Fibroblast of mammary gland (primary cell): Measurements from ENCODE around the gene MED20.
"Not testable (repeated sequence)": the region's sequence is repeated elsewhere in the genome, so short reads cannot be mapped to it uniquely, and the experiment has no call there.

ENCODE experiments used
- DNase-seq: peaks from one replicate; pipeline ENCODE4 v3.0.0-alpha.2; 2010; ENCODE audit warnings: low read depth
- H3K4me3 ChIP-seq: 2 replicates; pipeline ENCODE4 v1.5.1; 2011; ENCODE audit warnings: low read depth, mild to moderate bottlenecking, low read length, moderate library complexity; ENCODE audit not compliant: control insufficient read depth
- CTCF ChIP-seq: conservative IDR thresholded peaks from 2 replicates; pipeline ENCODE4 v1.5.1; 2011; ENCODE audit warnings: low read depth, low read length, inconsistent platforms; ENCODE audit not compliant: control insufficient read depth, insufficient read depth

The MED20 gene

DNA sequence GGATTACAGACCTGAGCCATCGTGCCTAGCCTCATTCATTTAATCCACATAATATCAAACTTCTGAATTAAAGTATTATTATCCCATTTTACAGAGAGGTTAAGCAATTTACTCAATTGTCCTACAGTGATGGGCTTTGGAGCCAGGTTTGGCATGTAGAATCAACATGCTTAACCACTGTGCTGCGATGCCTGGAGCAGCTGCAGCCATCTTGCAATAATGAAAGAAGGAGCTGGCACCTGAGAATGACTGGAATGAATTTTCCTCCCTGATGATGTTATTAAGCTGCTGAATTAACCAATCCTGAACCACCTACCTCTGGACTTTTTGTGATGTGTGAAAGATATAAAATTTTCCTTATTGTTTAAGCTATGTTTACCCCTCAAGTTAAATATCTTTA lies 33.7 kb upstream of the MED20 start:
- TF ChIP-seq CTCF, result no peak
- H3K4me3 ChIP-seq, result no peak overlapping the region
- DNase-seq, result no peak

GRCh38 chr6:41947581-41948220 lies 26.8 kb upstream of the MED20 start:
- no peak for DNase-seq
- H3K4me3 ChIP-seq, result no peak overlapping the region
- no peak for TF ChIP-seq CTCF

DNA sequence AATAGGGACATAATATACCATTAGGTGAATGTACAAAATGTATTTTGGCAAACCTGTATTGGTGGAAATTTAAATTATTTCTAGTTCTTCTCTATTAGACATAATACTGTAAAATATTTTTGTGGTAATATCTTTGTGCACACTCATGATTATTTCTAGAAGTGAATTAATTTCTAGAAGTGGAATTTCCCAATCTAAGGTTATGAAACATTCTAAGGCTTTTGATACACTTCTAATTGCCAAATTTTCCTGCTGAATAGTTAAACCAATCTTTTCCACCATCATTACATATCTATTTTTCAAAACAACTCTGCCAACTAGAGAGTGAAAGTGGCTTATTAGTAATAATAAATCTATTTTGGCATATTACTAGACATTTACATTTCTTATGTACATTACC lies 22.5 kb upstream of the MED20 start:
- no peak for TF ChIP-seq CTCF
- no peak overlapping the region for H3K4me3 ChIP-seq
- DNase-seq, result no peak

- H3K4me3 ChIP-seq, DNase-seq: not testable (repeated sequence)
Measured at GRCh38 chr6:41942882-41943281, 21.9 kb upstream of the MED20 start.

- TF ChIP-seq CTCF, result no peak
- DNase-seq, result peak; percentile 92
- H3K4me3 ChIP-seq, result peak overlapping the region; percentile 57
Measured at GRCh38 chr6:41942067-41942851, 21.3 kb upstream of the MED20 start.

DNA sequence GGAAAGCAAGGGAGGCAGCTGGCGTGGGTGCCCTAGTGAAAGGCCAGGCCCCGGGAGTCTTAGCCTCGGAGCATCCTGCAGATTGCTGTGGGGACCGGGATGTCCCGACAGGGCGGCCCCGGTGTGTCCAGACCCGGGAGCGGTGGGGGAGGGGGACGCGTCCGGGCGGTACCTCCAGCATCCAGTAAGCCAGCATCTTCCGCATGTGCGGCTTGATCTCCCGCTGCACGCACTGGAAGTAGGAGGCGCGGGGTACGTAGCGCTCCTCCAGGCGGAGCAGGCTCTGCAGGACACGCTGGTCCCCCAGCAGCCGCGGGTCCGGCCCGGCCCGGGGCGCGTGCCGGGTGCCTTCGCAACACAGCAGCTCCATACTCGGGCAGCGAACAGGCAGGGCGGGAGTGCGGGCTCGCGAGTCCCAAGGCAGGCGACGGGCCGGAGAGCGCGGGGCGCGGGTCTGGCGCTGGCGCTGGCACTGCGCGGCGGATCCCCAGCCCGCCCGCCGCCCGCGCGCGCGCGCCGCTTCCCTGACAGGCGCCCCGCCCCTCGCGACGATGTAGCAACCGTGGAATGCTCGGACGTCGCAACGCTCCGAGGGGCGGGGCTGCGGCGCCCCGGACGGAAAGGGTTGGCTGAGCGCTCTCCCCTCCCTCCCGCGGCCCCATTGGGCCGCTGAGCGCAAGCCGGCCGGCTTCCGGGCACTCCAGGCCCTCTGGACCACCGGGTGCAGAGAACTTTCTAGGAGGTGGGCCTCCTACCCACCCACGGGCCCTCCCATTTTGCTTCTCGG lies 20.5 kb upstream of the MED20 start, which contains the start of gene CCND3:
CCND3 (minus strand) TSS at position 529 of the 787 bp plus-strand sequence; CDS start at position 370, 159 bp downstream.
- no peak for DNase-seq
- H3K4me3 ChIP-seq, result peak within 1 kb of the TSS; percentile 77
- no peak for TF ChIP-seq CTCF

DNA sequence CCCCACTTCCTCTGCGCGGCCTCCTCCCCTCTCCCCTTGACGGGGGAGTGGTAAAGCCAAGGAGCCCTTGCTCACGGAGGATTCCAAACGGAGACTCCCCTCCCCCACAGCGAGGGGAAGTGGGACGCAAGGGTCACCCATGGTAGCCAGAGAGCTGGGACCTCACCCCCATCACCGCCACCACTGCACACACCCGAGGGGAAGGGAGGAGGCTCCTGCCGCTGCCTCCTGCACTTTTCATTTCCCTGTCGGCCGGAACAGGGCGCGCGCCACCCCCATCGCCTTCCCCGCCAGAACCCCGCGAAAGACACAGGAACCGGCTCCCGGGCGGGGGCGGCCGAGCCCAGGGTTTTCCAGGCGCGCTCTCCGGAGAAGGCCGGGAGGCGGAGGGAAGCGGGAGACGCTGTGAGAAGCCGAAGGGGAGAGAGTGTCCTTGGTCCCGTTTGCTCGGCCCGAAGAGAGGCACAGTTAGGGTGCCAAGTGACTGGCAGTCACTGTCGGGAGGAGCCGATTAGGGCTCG lies 19.9 kb upstream of the MED20 start:
- no peak for TF ChIP-seq CTCF
- H3K4me3 ChIP-seq, result peak overlapping the region; percentile 77
- no peak for DNase-seq
